K562 (cell line): ENCODE results near the gene SOX8. TPM values are rescaled to one million over a fixed set of nuclear protein-coding genes. Genes with fewer than 3 reads are reported as not detected.

Experiments
- ATAC-seq: fragments of 200-7000 bp; cut with Tn5 transposase; 3 replicates; pipeline ENCODE4 v1.9.1; 2020; ENCODE audit warnings: moderate library complexity
- BruUV-seq: library from RNA; stranded (reverse); fragments of 400-500 nt; replicated peaks from 2 replicates; lab custom pipeline; 2021; lab: Mats Ljungman, UMichigan
- CTCF ChIA-PET: fragments of 300-600 bp; formaldehyde crosslinking; extraction: SDS; loops from one replicate; lab custom pipeline; 2021; ENCODE audit warnings: low intra/inter-chr PET ratio; lab: Yijun Ruan, JAX
- POLR2A ChIA-PET: fragments of 300-600, 350-650 bp; sonication (Branson Sonifier 250); formaldehyde crosslinking; extraction: SDS; loops from one replicate; lab custom pipeline; 2021; ENCODE audit warnings: antibody characterized with exemption, inconsistent platforms; lab: Yijun Ruan, JAX
- DNase-seq, 4 experiments: peaks; one replicate each; pipeline versions ENCODE4 v3.0.0 to v3.0.0-alpha.2; 2011 to 2018; ENCODE audit warnings: low spot score in 3 of 4, mixed read lengths in 3 of 4; ENCODE audit errors: extremely low read depth in 1 of 4
- FAIRE-seq: peaks from 2 replicates; lab custom pipeline; 2011; peaks lifted over from hg19 to GRCh38; lab: Jason Lieb, UNC
- H2AFZ ChIP-seq: 2 replicates; pipeline ENCODE4 v1.6.0; 2011; ENCODE audit warnings: low read depth, low read length, control low read depth, inconsistent platforms
- H3K27ac ChIP-seq: fragments of 200-600 bp; 3 replicates; pipeline ENCODE4 v1.8.0; 2011; ENCODE audit warnings: low read depth, mild to moderate bottlenecking, control low read depth, inconsistent platforms, low read length, moderate library complexity, mixed read lengths; ENCODE audit errors: extremely low read depth
- H3K27me3 ChIP-seq, 2 experiments: fragments of 300-600 bp in 1 of 2; 2 replicates in 1 of 2; 3 replicates in 1 of 2; pipeline versions ENCODE4 v1.6.0 to v1.8.0; 2011; ENCODE audit warnings: inconsistent platforms in 2 of 2, low read length in 2 of 2, mild to moderate bottlenecking in 1 of 2, mixed read lengths in 1 of 2, moderate library complexity in 1 of 2; ENCODE audit not compliant: control insufficient read depth in 2 of 2, insufficient read depth in 2 of 2
- H3K36me3 ChIP-seq: fragments of 300-600 bp; 3 replicates; pipeline ENCODE4 v1.8.0; 2011; ENCODE audit warnings: mild to moderate bottlenecking, low read length, inconsistent platforms; ENCODE audit not compliant: control insufficient read depth, insufficient read depth
- H3K4me1 ChIP-seq, 2 experiments: fragments of 200-600 bp in 1 of 2; replicated peaks in 1 of 2; 2 replicates in 1 of 2; 3 replicates in 1 of 2; pipeline versions ENCODE4 v1.5.1 to v1.8.0; 2011; ENCODE audit warnings: inconsistent platforms in 2 of 2, low read length in 2 of 2, mild to moderate bottlenecking in 1 of 2, mixed read lengths in 1 of 2, moderate library complexity in 1 of 2; ENCODE audit not compliant: control insufficient read depth in 2 of 2, insufficient read depth in 2 of 2
- H3K4me2 ChIP-seq: 2 replicates; pipeline ENCODE4 v1.6.1; 2011; ENCODE audit warnings: low read length, control low read depth, inconsistent platforms, mixed read lengths; ENCODE audit not compliant: insufficient read depth
- H3K4me3 ChIP-seq: fragments of 200-600 bp; sonication (generic), shearing (Covaris generic); 2 replicates; pipeline ENCODE4 v1.5.1; 2016; ENCODE audit warnings: control low read depth, inconsistent platforms
- H3K79me2 ChIP-seq: fragments of 200-600 bp; 3 replicates; pipeline ENCODE4 v1.8.0; 2011; ENCODE audit warnings: low read length, inconsistent platforms; ENCODE audit not compliant: control insufficient read depth, insufficient read depth
- H3K9ac ChIP-seq, 2 experiments: 2 replicates each; pipeline versions ENCODE4 v1.6.0 to v1.6.1; 2011; ENCODE audit warnings: low read depth in 2 of 2, low read length in 2 of 2, control low read depth in 1 of 2, inconsistent platforms in 1 of 2, mild to moderate bottlenecking in 1 of 2, mixed read lengths in 1 of 2; ENCODE audit not compliant: insufficient read depth in 1 of 2
- H3K9me1 ChIP-seq: one replicate; pipeline ENCODE4 v1.6.0; 2011; ENCODE audit warnings: inconsistent platforms, mild to moderate bottlenecking, low read length, moderate library complexity; ENCODE audit not compliant: control insufficient read depth, insufficient read depth
- H3K9me3 ChIP-seq: replicated peaks from 2 replicates; pipeline ENCODE4 v1.5.1; 2011; ENCODE audit warnings: low read depth, low read length, inconsistent platforms; ENCODE audit not compliant: control insufficient read depth, insufficient read depth
- H4K20me1 ChIP-seq: replicated peaks from 2 replicates; pipeline ENCODE4 v1.6.1; 2011; ENCODE audit warnings: low read length, inconsistent platforms, mixed read lengths; ENCODE audit not compliant: control insufficient read depth, insufficient read depth
- FOSL1 ChIP-seq: fragments of 200-800 bp; sonication (Bioruptor generic); conservative IDR thresholded peaks from 2 replicates; pipeline ENCODE4 v1.6.1; 2016; ENCODE audit warnings: missing genetic modification characterization, missing compliant biosample characterization
- HOXB6 ChIP-seq: fragments of 250-450 bp; sonication (Bioruptor Pico); IDR thresholded peaks from 2 replicates; pipeline ENCODE4 v1.5.1; 2022; ENCODE audit warnings: mild to moderate bottlenecking, borderline replicate concordance
- ILK ChIP-seq: fragments of 450-650 bp; IDR thresholded peaks from 2 replicates; pipeline ENCODE4 v1.6.1; 2016; ENCODE audit warnings: missing genetic modification characterization, low read depth, mild to moderate bottlenecking, missing compliant biosample characterization, moderate library complexity, borderline replicate concordance
- KAT2B ChIP-seq: IDR thresholded peaks from one replicate; pipeline ENCODE4 v1.6.1; 2012; ENCODE audit warnings: low read depth, mild to moderate bottlenecking, control low read depth, inconsistent platforms, low read length, moderate library complexity
- POU5F1 ChIP-seq: fragments of 150-350 bp; IDR thresholded peaks from 2 replicates; pipeline ENCODE4 v1.6.1; 2014; ENCODE audit warnings: borderline replicate concordance, low read length, low read depth, mild to moderate bottlenecking; ENCODE audit not compliant: partially characterized antibody
- TBL1XR1 ChIP-seq, 2 experiments: IDR thresholded peaks; 2 replicates each; pipeline ENCODE4 v1.6.1; 2012; ENCODE audit warnings: improper control_type of control experiment in 2 of 2, low read length in 2 of 2, mild to moderate bottlenecking in 1 of 2
- ZBTB11 ChIP-seq, 3 experiments: fragments of 200-800 bp in 1 of 3; fragments of 250-450 bp in 1 of 3; fragments of 450-650 bp in 1 of 3; sonication (Bioruptor Pico) in 1 of 3; sonication (Bioruptor generic) in 1 of 3; formaldehyde crosslinking in 1 of 3; IDR thresholded peaks; 2 replicates each; pipeline versions ENCODE4 v1.6.1 to v1.8.0; 2016 to 2022; ENCODE audit warnings: mild to moderate bottlenecking in 2 of 3, missing genetic modification characterization in 2 of 3, missing compliant biosample characterization in 1 of 3, moderate library complexity in 1 of 3
- ZBTB9 ChIP-seq: fragments of 450-650 bp; formaldehyde crosslinking; IDR thresholded peaks from 2 replicates; pipeline ENCODE4 v1.4.0; 2020; ENCODE audit warnings: mild to moderate bottlenecking, moderate library complexity
- ZFP36 ChIP-seq: fragments of 150-350 bp; IDR thresholded peaks from 2 replicates; pipeline ENCODE4 v1.6.1; 2018; ENCODE audit warnings: low read length, low read depth; ENCODE audit not compliant: partially characterized antibody
- ZNF347 ChIP-seq: fragments of 450-650 bp; formaldehyde crosslinking; IDR thresholded peaks from 2 replicates; pipeline ENCODE4 v1.4.0; 2020; ENCODE audit warnings: low read depth, mild to moderate bottlenecking, moderate library complexity
- ZNF431 ChIP-seq: sonication (generic); formaldehyde crosslinking; IDR thresholded peaks from 2 replicates; pipeline ENCODE4 v1.8.0; 2022; ENCODE audit warnings: mild to moderate bottlenecking, missing genetic modification reagents
- ZNF707 ChIP-seq: fragments of 250-450 bp; sonication (Bioruptor Pico); conservative IDR thresholded peaks from 2 replicates; pipeline ENCODE4 v1.8.0; 2022; ENCODE audit warnings: inconsistent platforms, mild to moderate bottlenecking, moderate library complexity
- ZNF780A ChIP-seq: fragments of 250-450 bp; sonication (Bioruptor Pico); IDR thresholded peaks from 2 replicates; pipeline ENCODE4 v1.5.0; 2021; ENCODE audit warnings: mild to moderate bottlenecking
- WGBS: fragments of 100-300 bp; shearing (Covaris generic); methylation state at CpG from one replicate; pipeline ENCODE4 v1.1.6; 2016; ENCODE audit warnings: low coverage, mixed read lengths; ENCODE audit not compliant: insufficient coverage; ENCODE audit errors: missing lambda C conversion rate; 5-methylcytosine and 5-hydroxymethylcytosine counted together
- in situ Hi-C: fragments of 300-500 bp; cut with MboI; formaldehyde crosslinking; loops from 4 replicates; pipeline ENCODE4 v1.15.0; 2018; ENCODE audit warnings: inconsistent platforms, mixed read lengths
- intact Hi-C: fragments of 100-400 bp; cut with micrococcal nuclease; formaldehyde crosslinking; loops from 2 replicates; pipeline ENCODE4 v1.14.2; 2022
- polyA plus RNA-seq, 8 experiments: library from polyadenylated mRNA; depleted of rRNA in 4 of 8; stranded (reverse) in 5 of 8; unstranded in 3 of 8; fragments of >200 nt; fragmentation: Nextera tagmentation in 2 of 8; fragmentation: Illumina TruSeq in 1 of 8; extraction: Ambion mirVana in 2 of 8; extraction: Trizol in 1 of 8; gene quantifications; 2 replicates each; pipeline versions ENCODE4 v1.2.1 to v1.2.3, GENCODE V29; 2011 to 2014; ENCODE audit warnings: inconsistent platforms in 1 of 8, missing spikeins in 1 of 8
- total RNA-seq, 7 experiments: library from RNA; depleted of rRNA in 6 of 7; stranded (reverse); fragments of >200 nt in 6 of 7; fragmentation: Illumina TruSeq in 2 of 7; extraction: Trizol in 2 of 7; gene quantifications; 2 replicates each; pipeline versions ENCODE4 v1.2.1 to v1.2.3, GENCODE V29; 2011 to 2021; ENCODE audit warnings: low replicate concordance in 1 of 7
- TF ChIP-seq, protein P1 (sequence below): sonication (generic); formaldehyde crosslinking; IDR thresholded peaks from 2 replicates; pipeline ENCODE4 v1.8.0; 2022; ENCODE audit warnings: mild to moderate bottlenecking, missing genetic modification reagents

Gene SOX8
- total and polyA plus RNA-seq, 9 of the 15 experiments (the other 6 are each of a cell fraction or from before 2014, with no cell fraction given) = 0.07 to 0.15 (median 0.15) TPM; not detected in 6

- TF ChIP-seq ILK (tag) (no peak), ZBTB11 (CRISPR knock-in tag; IDR thresholded peaks at IDR 0.05) (no peak), KAT2B (no peak)
Observed at GRCh38 chr16:1007284-1007850, 25.8 kb downstream of the SOX8 start (continued).

- no peak overlapping the region for H3K27ac ChIP-seq
- H3K9me3 ChIP-seq = no peaks in the 10 kb centered on the region
- H3K9me1 ChIP-seq = no peaks in the 10 kb centered on the region
- no peaks in the 10 kb centered on the region for H3K36me3 ChIP-seq
- ChIA-PET CTCF (no interaction called here), POLR2A (interaction anchor here (0.7 to 1.3 kb wide), 2 partner anchors 13 to 87 kb away, joined by 3 to 4 read pairs; no protein-coding TSS in a partner anchor)
- no peak overlapping the region for H3K4me3 ChIP-seq
- FAIRE-seq = no peak
- no peaks in the 10 kb centered on the region for H3K79me2 ChIP-seq
- H3K4me1 ChIP-seq = peaks cover 0 to 25% of the 10 kb centered on the region in 2 experiments; a peak in 2 of 5 replicates
- no TSS peak for BruUV-seq
- DNase-seq = no peak
- ATAC-seq = no peak
- H4K20me1 ChIP-seq = peaks cover 19% of the 10 kb centered on the region
- WGBS = 4% methylated on average over 9 of the region's 14 CpGs
- no peak overlapping the region for H2AFZ ChIP-seq
- H3K4me2 ChIP-seq = no peak overlapping the region
- H3K9ac ChIP-seq = no peak overlapping the region
- intact Hi-C loops = no loop called here
- peaks cover 23 to 82% of the 10 kb centered on the region in 2 experiments; a peak in 4 of 5 replicates for H3K27me3 ChIP-seq
- in situ Hi-C loops = no loop called here
- TF ChIP-seq ZFP36 = no peak
- no peak for TF ChIP-seq TBL1XR1 (IDR thresholded peaks at IDR 0.05; ENCODE audit: low read length in 2 of 2)
- no peak for TF ChIP-seq ZNF780A (CRISPR knock-in tag)
- TF ChIP-seq, protein P1, sequence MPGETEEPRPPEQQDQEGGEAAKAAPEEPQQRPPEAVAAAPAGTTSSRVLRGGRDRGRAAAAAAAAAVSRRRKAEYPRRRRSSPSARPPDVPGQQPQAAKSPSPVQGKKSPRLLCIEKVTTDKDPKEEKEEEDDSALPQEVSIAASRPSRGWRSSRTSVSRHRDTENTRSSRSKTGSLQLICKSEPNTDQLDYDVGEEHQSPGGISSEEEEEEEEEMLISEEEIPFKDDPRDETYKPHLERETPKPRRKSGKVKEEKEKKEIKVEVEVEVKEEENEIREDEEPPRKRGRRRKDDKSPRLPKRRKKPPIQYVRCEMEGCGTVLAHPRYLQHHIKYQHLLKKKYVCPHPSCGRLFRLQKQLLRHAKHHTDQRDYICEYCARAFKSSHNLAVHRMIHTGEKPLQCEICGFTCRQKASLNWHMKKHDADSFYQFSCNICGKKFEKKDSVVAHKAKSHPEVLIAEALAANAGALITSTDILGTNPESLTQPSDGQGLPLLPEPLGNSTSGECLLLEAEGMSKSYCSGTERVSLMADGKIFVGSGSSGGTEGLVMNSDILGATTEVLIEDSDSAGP (CRISPR knock-in tag) = no peak
- TF ChIP-seq FOSL1 = no peak
- TF ChIP-seq ZBTB9 (CRISPR knock-in tag) = no peak
- TF ChIP-seq ZNF707 = no peak
- no peak for TF ChIP-seq ZNF347 (CRISPR knock-in tag)
- no peak for TF ChIP-seq ZNF431 (CRISPR knock-in tag)
- no peak for TF ChIP-seq HOXB6 (CRISPR knock-in tag)
- TF ChIP-seq POU5F1 = no peak
Observed at GRCh38 chr16:1008085-1008484, 26.5 kb downstream of the SOX8 start.
